GM12874 (cell line): ENCODE measurements around the gene SV2C.

Experiments used
- CTCF ChIP-seq: IDR thresholded peaks from 2 replicates; pipeline ENCODE4 v1.5.1; 2011; ENCODE audit warnings: low read depth, mild to moderate bottlenecking, control low read depth, low read length, moderate library complexity; ENCODE audit not compliant: insufficient read depth

The SV2C gene

GRCh38 chr5:76113103-76113502, 29.9 kb downstream of the SV2C start:
- TF ChIP-seq CTCF = no peak

GRCh38 chr5:76114179-76114851, 31.1 kb downstream of the SV2C start:
- no peak for TF ChIP-seq CTCF

GRCh38 chr5:76125346-76125745, 42.2 kb downstream of the SV2C start:
- TF ChIP-seq CTCF = no peak

GRCh38 chr5:76125888-76126287, 42.7 kb downstream of the SV2C start:
- TF ChIP-seq CTCF = no peak

- no peak for TF ChIP-seq CTCF
These were observed 50.8 kb downstream of the SV2C start for GRCh38 chr5:76134003-76134402.

- TF ChIP-seq CTCF = no peak
These were observed 51.5 kb downstream of the SV2C start for GRCh38 chr5:76134646-76135045.

GRCh38 chr5:76137887-76138542, 54.8 kb downstream of the SV2C start:
- no peak for TF ChIP-seq CTCF
